OCI-LY7 (cell line): ENCODE data around the gene FAM3B.

Source experiments
- CTCF ChIP-seq: fragments of 200-600 bp; sonication (generic); conservative IDR thresholded peaks from 2 replicates; pipeline ENCODE4 v1.5.1; 2014; ENCODE audit warnings: mild to moderate bottlenecking, antibody characterized with exemption, low read length, moderate library complexity, mixed read lengths
- EZH2phosphoT487 ChIP-seq: fragments of 200-600 bp; sonication (generic); IDR thresholded peaks from 2 replicates; pipeline ENCODE4 v1.6.1; 2018; ENCODE audit warnings: low read depth, borderline replicate concordance, mild to moderate bottlenecking, mixed run types, antibody characterized with exemption, low read length, moderate library complexity, mixed read lengths

- TF ChIP-seq CTCF (0 out of 2 replicates have a peak, but pooled peaks have one; percentile 45), EZH2phosphoT487 (no peak)
Measured at GRCh38 chr21:41369105-41369919, 52.7 kb downstream of the FAM3B start.
